WTC11 (cell line): ENCODE results near the gene PCDH1. TPM values are rescaled to one million over a fixed set of nuclear protein-coding genes. Genes with fewer than 3 reads are reported as not detected.
A peak's percentile ranks its signal among the peaks of the same experiment; 100 is the strongest.

ENCODE experiments used
- ATAC-seq: fragments of 200-7000 bp; cut with Tn5 transposase; 2 replicates; pipeline ENCODE4 v1.10.0; 2021; ENCODE audit warnings: mild to moderate bottlenecking, moderate library complexity
- CTCF ChIA-PET: fragments of 300-600 bp; sonication (Branson Sonifier 250); formaldehyde crosslinking; loops from one replicate; lab custom pipeline; 2021; ENCODE audit warnings: antibody characterized with exemption; lab: Charles Lee
- POLR2A ChIA-PET: fragments of 350-600 bp; sonication (Branson Sonifier 250); formaldehyde crosslinking; loops from one replicate; lab custom pipeline; 2021; ENCODE audit warnings: antibody characterized with exemption; lab: Charles Lee
- DNase-seq: peaks from one replicate; pipeline ENCODE4 v3.0.0; 2021; ENCODE audit warnings: low spot score
- H3K27ac Mint-ChIP-seq: 2 replicates; pipeline ENCODE4 v1.8.0; 2021; ENCODE audit warnings: mixed read lengths
- H3K27me3 Mint-ChIP-seq: 2 replicates; pipeline ENCODE4 v1.8.0; 2021; ENCODE audit warnings: low read depth, mild to moderate bottlenecking, moderate library complexity, mixed read lengths
- H3K36me3 Mint-ChIP-seq: 2 replicates; pipeline ENCODE4 v1.8.0; 2021; ENCODE audit warnings: mixed read lengths
- H3K4me1 Mint-ChIP-seq: 2 replicates; pipeline ENCODE4 v1.8.0; 2022; ENCODE audit warnings: mixed read lengths
- H3K4me3 Mint-ChIP-seq: 2 replicates; pipeline ENCODE4 v1.8.0; 2021; ENCODE audit warnings: mild to moderate bottlenecking, moderate library complexity, mixed read lengths
- H3K9me3 Mint-ChIP-seq: 2 replicates; pipeline ENCODE4 v1.8.0; 2021; ENCODE audit warnings: mixed read lengths
- CREM ChIP-seq: sonication (generic); formaldehyde crosslinking; IDR thresholded peaks from 2 replicates; pipeline ENCODE4 v1.8.1; 2022; ENCODE audit warnings: mild to moderate bottlenecking, missing genetic modification reagents, moderate library complexity
- IRF2 ChIP-seq: sonication (generic); formaldehyde crosslinking; IDR thresholded peaks from 2 replicates; pipeline ENCODE4 v1.8.0; 2022; ENCODE audit warnings: low read depth, missing genetic modification reagents, borderline replicate concordance
- JUN ChIP-seq: sonication (generic); formaldehyde crosslinking; IDR thresholded peaks from 2 replicates; pipeline ENCODE4 v1.8.0; 2023; ENCODE audit warnings: mild to moderate bottlenecking, missing genetic modification reagents
- KAT7 ChIP-seq: sonication (generic); formaldehyde crosslinking; IDR thresholded peaks from 2 replicates; pipeline ENCODE4 v1.8.1; 2023; ENCODE audit warnings: missing genetic modification reagents, mild to moderate bottlenecking, borderline replicate concordance
- NFYB ChIP-seq: sonication (generic); formaldehyde crosslinking; conservative IDR thresholded peaks from 2 replicates; pipeline ENCODE4 v1.8.0; 2022; ENCODE audit warnings: low read depth, missing genetic modification reagents
- NR2C2 ChIP-seq: sonication (generic); formaldehyde crosslinking; IDR thresholded peaks from 2 replicates; pipeline ENCODE4 v1.8.0; 2022; ENCODE audit warnings: mild to moderate bottlenecking, missing genetic modification reagents
- RORB ChIP-seq: fragments of 250-450 bp; sonication (Bioruptor Pico); IDR thresholded peaks from 2 replicates; pipeline ENCODE4 v1.9.0; 2021; ENCODE audit warnings: mild to moderate bottlenecking
- SMAD3 ChIP-seq: sonication (generic); formaldehyde crosslinking; IDR thresholded peaks from 2 replicates; pipeline ENCODE4 v1.8.0; 2022; ENCODE audit warnings: missing genetic modification reagents, mild to moderate bottlenecking, borderline replicate concordance
- SMAD4 ChIP-seq: sonication (generic); formaldehyde crosslinking; IDR thresholded peaks from 2 replicates; pipeline ENCODE4 v1.8.0; 2022; ENCODE audit warnings: mild to moderate bottlenecking, missing genetic modification reagents
- TEAD1 ChIP-seq: sonication (generic); formaldehyde crosslinking; IDR thresholded peaks from 2 replicates; pipeline ENCODE4 v1.8.0; 2022; ENCODE audit warnings: mild to moderate bottlenecking, missing genetic modification reagents
- ZNF138 ChIP-seq: sonication (generic); formaldehyde crosslinking; conservative IDR thresholded peaks from 2 replicates; pipeline ENCODE4 v1.8.1; 2022; ENCODE audit warnings: mild to moderate bottlenecking, moderate library complexity, missing genetic modification reagents
- ZNF317 ChIP-seq: sonication (generic); formaldehyde crosslinking; IDR thresholded peaks from 2 replicates; pipeline ENCODE4 v1.8.1; 2023; ENCODE audit warnings: low read depth, mild to moderate bottlenecking, moderate library complexity, missing genetic modification reagents, borderline replicate concordance
- ZNF671 ChIP-seq: fragments of 250-450 bp; sonication (Bioruptor Pico); IDR thresholded peaks from 2 replicates; pipeline ENCODE4 v1.8.0; 2021; ENCODE audit warnings: mild to moderate bottlenecking
- total RNA-seq: library from RNA; stranded (reverse); gene quantifications from 3 replicates; pipeline ENCODE4 v1.2.3, GENCODE V29; 2021
- TF ChIP-seq, protein P1 (sequence below): fragments of 250-450 bp; sonication (Bioruptor Pico); IDR thresholded peaks from 2 replicates; pipeline ENCODE4 v1.8.0; 2021; ENCODE audit warnings: mild to moderate bottlenecking
- TF ChIP-seq, protein P2 (sequence below): sonication (generic); formaldehyde crosslinking; IDR thresholded peaks from 2 replicates; pipeline ENCODE4 v1.8.0; 2022; ENCODE audit warnings: mild to moderate bottlenecking, missing genetic modification reagents
- TF ChIP-seq, protein P3 (sequence below): sonication (generic); formaldehyde crosslinking; conservative IDR thresholded peaks from 2 replicates; pipeline ENCODE4 v1.8.1; 2022; ENCODE audit warnings: mild to moderate bottlenecking, missing genetic modification reagents
- TF ChIP-seq, protein P4 (sequence below): sonication (generic); formaldehyde crosslinking; IDR thresholded peaks from 2 replicates; pipeline ENCODE4 v1.8.1; 2023; ENCODE audit warnings: mild to moderate bottlenecking, missing genetic modification reagents, moderate library complexity
- TF ChIP-seq, protein P5 (sequence below): sonication (generic); formaldehyde crosslinking; IDR thresholded peaks from 2 replicates; pipeline ENCODE4 v1.8.1; 2022; ENCODE audit warnings: low read depth, missing genetic modification reagents, borderline replicate concordance

The PCDH1 gene
- total RNA-seq, 1 experiment from 2014 or later, result 105 TPM

DNA sequence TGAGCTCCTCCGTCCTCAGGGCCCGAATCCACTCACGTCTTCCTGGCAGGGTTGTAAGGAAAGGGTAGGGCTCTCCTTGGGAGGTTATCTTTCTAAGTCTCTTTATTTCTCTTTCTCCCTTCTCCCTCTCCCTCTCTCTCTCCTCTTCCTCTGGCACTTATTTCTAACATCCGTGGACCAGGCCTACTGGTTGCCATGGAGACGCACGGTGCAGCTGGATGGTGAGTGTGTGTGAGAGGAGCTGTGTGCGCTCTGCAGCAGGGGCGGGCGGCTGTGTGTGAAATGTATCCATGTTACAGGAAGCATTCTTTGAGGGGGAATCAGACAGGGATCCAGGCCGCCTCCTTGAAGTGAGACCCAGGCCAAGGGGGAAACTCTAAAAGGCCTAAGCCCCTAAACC is 32.2 kb downstream of the PCDH1 start (continued):
- TF ChIP-seq, protein P1, sequence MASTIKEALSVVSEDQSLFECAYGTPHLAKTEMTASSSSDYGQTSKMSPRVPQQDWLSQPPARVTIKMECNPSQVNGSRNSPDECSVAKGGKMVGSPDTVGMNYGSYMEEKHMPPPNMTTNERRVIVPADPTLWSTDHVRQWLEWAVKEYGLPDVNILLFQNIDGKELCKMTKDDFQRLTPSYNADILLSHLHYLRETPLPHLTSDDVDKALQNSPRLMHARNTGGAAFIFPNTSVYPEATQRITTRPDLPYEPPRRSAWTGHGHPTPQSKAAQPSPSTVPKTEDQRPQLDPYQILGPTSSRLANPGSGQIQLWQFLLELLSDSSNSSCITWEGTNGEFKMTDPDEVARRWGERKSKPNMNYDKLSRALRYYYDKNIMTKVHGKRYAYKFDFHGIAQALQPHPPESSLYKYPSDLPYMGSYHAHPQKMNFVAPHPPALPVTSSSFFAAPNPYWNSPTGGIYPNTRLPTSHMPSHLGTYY (CRISPR knock-in tag), result no peak
- TF ChIP-seq, protein P2, sequence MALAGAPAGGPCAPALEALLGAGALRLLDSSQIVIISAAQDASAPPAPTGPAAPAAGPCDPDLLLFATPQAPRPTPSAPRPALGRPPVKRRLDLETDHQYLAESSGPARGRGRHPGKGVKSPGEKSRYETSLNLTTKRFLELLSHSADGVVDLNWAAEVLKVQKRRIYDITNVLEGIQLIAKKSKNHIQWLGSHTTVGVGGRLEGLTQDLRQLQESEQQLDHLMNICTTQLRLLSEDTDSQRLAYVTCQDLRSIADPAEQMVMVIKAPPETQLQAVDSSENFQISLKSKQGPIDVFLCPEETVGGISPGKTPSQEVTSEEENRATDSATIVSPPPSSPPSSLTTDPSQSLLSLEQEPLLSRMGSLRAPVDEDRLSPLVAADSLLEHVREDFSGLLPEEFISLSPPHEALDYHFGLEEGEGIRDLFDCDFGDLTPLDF, result no peak
- TF ChIP-seq SMAD3 (CRISPR knock-in tag) (no peak), KAT7 (no peak), SMAD4 (CRISPR knock-in tag) (no peak), IRF2 (CRISPR knock-in tag) (no peak), ZNF317 (no peak), ZNF671 (CRISPR knock-in tag) (no peak)

DNA sequence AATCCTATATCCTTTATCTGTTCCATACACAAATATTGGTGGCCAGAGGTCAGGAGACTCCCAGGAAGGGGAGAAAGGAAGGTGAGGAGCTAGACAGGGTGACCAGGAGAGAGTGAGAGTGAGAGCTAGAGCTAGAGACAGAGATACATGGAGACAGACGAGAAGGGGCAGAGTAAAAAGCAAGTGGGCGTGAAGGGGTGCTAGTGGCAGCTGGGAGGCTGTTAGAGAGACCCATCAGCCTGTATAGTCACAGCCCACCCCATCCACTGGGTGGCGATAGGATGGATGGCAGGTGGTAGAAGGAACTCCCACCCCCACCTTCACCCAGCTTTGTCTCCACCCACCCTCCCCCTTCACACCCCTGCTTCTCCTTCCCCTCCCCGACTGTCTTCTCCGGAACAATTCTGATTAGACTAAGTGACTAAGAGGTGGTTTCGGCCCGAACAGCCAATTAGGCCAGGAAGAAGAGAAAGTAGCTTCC is 32.8 kb downstream of the PCDH1 start:
- Mint-ChIP-seq H3K4me1 (peaks cover 83% of the 10 kb centered on the region), H3K9me3 (no peaks in the 10 kb centered on the region), H3K36me3 (peaks cover 6% of the 10 kb centered on the region), H3K27me3 (no peaks in the 10 kb centered on the region), H3K4me3 (no peak overlapping the region), H3K27ac (peak overlapping the region; percentile 99)
- CTCF ChIA-PET, result interaction anchor here (0.6 to 6.0 kb wide), 29 partner anchors 9 to 209 kb away, joined by 3 to 83 read pairs (median 4); partner anchors contain the start of genes HDAC3, PCDH1 and RELL2
- POLR2A ChIA-PET, result interaction anchor here (0.5 to 2.9 kb wide), 12 partner anchors 9 to 145 kb away, joined by 3 to 18 read pairs (median 6); partner anchors contain the start of gene PCDH1
- peak; percentile 15 for ATAC-seq
- TF ChIP-seq, protein P3, sequence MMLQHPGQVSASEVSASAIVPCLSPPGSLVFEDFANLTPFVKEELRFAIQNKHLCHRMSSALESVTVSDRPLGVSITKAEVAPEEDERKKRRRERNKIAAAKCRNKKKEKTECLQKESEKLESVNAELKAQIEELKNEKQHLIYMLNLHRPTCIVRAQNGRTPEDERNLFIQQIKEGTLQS, result no peak
- TF ChIP-seq, protein P4, sequence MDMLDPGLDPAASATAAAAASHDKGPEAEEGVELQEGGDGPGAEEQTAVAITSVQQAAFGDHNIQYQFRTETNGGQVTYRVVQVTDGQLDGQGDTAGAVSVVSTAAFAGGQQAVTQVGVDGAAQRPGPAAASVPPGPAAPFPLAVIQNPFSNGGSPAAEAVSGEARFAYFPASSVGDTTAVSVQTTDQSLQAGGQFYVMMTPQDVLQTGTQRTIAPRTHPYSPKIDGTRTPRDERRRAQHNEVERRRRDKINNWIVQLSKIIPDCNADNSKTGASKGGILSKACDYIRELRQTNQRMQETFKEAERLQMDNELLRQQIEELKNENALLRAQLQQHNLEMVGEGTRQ (CRISPR knock-in tag), result 0 out of 2 replicates have a peak, but pooled peaks have one; percentile 12
- TF ChIP-seq, protein P5, sequence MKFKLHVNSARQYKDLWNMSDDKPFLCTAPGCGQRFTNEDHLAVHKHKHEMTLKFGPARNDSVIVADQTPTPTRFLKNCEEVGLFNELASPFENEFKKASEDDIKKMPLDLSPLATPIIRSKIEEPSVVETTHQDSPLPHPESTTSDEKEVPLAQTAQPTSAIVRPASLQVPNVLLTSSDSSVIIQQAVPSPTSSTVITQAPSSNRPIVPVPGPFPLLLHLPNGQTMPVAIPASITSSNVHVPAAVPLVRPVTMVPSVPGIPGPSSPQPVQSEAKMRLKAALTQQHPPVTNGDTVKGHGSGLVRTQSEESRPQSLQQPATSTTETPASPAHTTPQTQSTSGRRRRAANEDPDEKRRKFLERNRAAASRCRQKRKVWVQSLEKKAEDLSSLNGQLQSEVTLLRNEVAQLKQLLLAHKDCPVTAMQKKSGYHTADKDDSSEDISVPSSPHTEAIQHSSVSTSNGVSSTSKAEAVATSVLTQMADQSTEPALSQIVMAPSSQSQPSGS (CRISPR knock-in tag), result no peak
- TF ChIP-seq NR2C2 (CRISPR knock-in tag), result no peak
- DNase-seq, result peak; percentile 63

DNA sequence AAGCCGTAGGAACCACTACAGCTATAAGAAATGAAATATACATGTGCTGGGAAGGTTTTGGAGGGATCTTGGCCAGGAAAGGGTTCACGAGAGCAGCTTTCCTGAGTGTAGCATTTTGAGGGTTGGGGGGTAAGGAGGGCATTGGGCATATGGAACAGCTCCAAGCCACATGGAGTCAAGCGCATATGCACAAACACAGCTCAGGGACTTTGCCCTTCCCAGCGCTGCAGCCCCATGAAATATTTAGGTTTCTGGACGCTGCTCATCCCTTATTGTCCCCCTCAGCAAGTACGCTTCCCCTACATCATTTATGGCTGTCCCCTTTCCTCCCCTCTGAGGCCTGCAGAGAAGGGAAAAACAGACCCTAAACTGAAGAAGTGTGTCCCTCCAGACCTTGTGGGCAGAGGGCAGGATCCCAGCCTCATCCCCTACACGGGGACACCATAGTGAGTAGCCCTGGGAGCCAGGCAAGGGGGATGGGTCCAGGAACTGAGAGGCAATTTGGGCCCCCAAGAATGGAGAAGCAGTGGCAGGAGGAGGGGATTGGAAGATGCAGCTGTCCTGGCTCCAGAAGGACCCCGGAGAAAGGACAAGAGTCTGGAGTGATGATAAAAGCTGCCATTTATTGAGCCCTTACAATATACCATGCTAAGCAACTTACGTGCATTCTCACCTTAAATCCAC is 33.7 kb downstream of the PCDH1 start:
- Mint-ChIP-seq H3K27ac (peak overlapping the region; percentile 94), H3K27me3 (no peaks in the 10 kb centered on the region), H3K4me1 (peaks cover 92% of the 10 kb centered on the region), H3K9me3 (no peaks in the 10 kb centered on the region), H3K4me3 (no peak overlapping the region), H3K36me3 (peaks cover 6% of the 10 kb centered on the region)
- TF ChIP-seq SMAD3 (CRISPR knock-in tag), result no peak
- no peak for TF ChIP-seq RORB (CRISPR knock-in tag)
- TF ChIP-seq CREM, result no peak
- no peak for TF ChIP-seq NR2C2 (CRISPR knock-in tag)
- TF ChIP-seq TEAD1 (CRISPR knock-in tag), result no peak
- TF ChIP-seq, protein P1 (CRISPR knock-in tag), result no peak
- no peak for TF ChIP-seq JUN
- TF ChIP-seq ZNF138 (CRISPR knock-in tag), result no peak
- no peak for TF ChIP-seq NFYB (CRISPR knock-in tag)
- ATAC-seq, result no peak
- DNase-seq, result no peak
- ChIA-PET POLR2A (interaction anchor here (0.5 to 2.9 kb wide), 7 partner anchors 8 to 116 kb away, joined by 3 to 18 read pairs (median 4); partner anchors contain the start of gene PCDH1), CTCF (interaction anchor here (1.0 to 6.0 kb wide), 19 partner anchors 8 to 142 kb away, joined by 3 to 83 read pairs (median 7); partner anchors contain the start of gene PCDH1)
